Measurements from ENCODE around the gene TPCN1.

TPCN1 gene

GRCh38 chr12:113329022-113329790, 107.9 kb downstream of the TPCN1 start:
- TF ChIP-seq POLR2A (IDR thresholded peaks at IDR 0.05; ENCODE audit: low read length) (no peak), GATA1 (IDR thresholded peaks at IDR 0.05; ENCODE audit: low read depth, low read length) (no peak)
- no peak for DNase-seq

- no peak for TF ChIP-seq GATA1 (IDR thresholded peaks at IDR 0.05; ENCODE audit: low read depth, low read length)
- TF ChIP-seq POLR2A (IDR thresholded peaks at IDR 0.05; ENCODE audit: low read length), result no peak
- no peak for DNase-seq
These were observed 108.6 kb downstream of the TPCN1 start for GRCh38 chr12:113329791-113330417.

- DNase-seq, result no peak
- TF ChIP-seq POLR2A (IDR thresholded peaks at IDR 0.05; ENCODE audit: low read length) (no peak), GATA1 (IDR thresholded peaks at IDR 0.05; ENCODE audit: low read depth, low read length) (no peak)
These were observed 109.2 kb downstream of the TPCN1 start for GRCh38 chr12:113330505-113330904.

- TF ChIP-seq GATA1 (IDR thresholded peaks at IDR 0.05; ENCODE audit: low read depth, low read length), result no peak
- DNase-seq, result peak; percentile 14
These were observed 111.6 kb downstream of the TPCN1 start for GRCh38 chr12:113332688-113333417.

GRCh38 chr12:113333418-113333750, 112.1 kb downstream of the TPCN1 start:
- TF ChIP-seq POLR2A (IDR thresholded peaks at IDR 0.05; ENCODE audit: low read length), result no peak
- DNase-seq, result no peak

GRCh38 chr12:113333877-113334785, 112.9 kb downstream of the TPCN1 start:
- DNase-seq, result peak; percentile 33 to 45
- TF ChIP-seq GATA1 (IDR thresholded peaks at IDR 0.05; ENCODE audit: low read depth, low read length) (no peak), POLR2A (IDR thresholded peaks at IDR 0.05; ENCODE audit: low read length) (no peak)

- TF ChIP-seq GATA1 (IDR thresholded peaks at IDR 0.05; ENCODE audit: low read depth, low read length) (no peak), POLR2A (IDR thresholded peaks at IDR 0.05; ENCODE audit: low read length) (peak; percentile 51)
- peak; percentile 88 to 92 for DNase-seq
These were observed 113.7 kb downstream of the TPCN1 start, which contains the start of gene SLC8B1 for GRCh38 chr12:113334786-113335539. TSS of gene SLC8B1 (minus strand) at chr12:113335109. CDS start at chr12:113332878, 2,231 bp downstream.

- no peak for DNase-seq
These were observed 118.3 kb downstream of the TPCN1 start for GRCh38 chr12:113339540-113339939.

GRCh38 chr12:113340061-113340460, 118.8 kb downstream of the TPCN1 start:
- TF ChIP-seq GATA1 (IDR thresholded peaks at IDR 0.05; ENCODE audit: low read depth, low read length), result no peak
- no peak for TF ChIP-seq POLR2A (IDR thresholded peaks at IDR 0.05; ENCODE audit: low read length)
- no peak for DNase-seq

More at GRCh38 chr12:113339540-113339939, 118.3 kb downstream of the TPCN1 start:
- TF ChIP-seq POLR2A (IDR thresholded peaks at IDR 0.05; ENCODE audit: low read length) (no peak), GATA1 (IDR thresholded peaks at IDR 0.05; ENCODE audit: low read depth, low read length) (no peak)

GRCh38 chr12:113341535-113341934, 120.3 kb downstream of the TPCN1 start:
- TF ChIP-seq GATA1 (IDR thresholded peaks at IDR 0.05; ENCODE audit: low read depth, low read length) (no peak), POLR2A (IDR thresholded peaks at IDR 0.05; ENCODE audit: low read length) (no peak)
- no peak for DNase-seq

GRCh38 chr12:113345318-113345717, 124.1 kb downstream of the TPCN1 start:
- DNase-seq, result no peak
- TF ChIP-seq POLR2A (IDR thresholded peaks at IDR 0.05; ENCODE audit: low read length), result no peak
- no peak for TF ChIP-seq GATA1 (IDR thresholded peaks at IDR 0.05; ENCODE audit: low read depth, low read length)

- DNase-seq, result no peak
- no peak for TF ChIP-seq GATA1 (IDR thresholded peaks at IDR 0.05; ENCODE audit: low read depth, low read length)
- TF ChIP-seq POLR2A (IDR thresholded peaks at IDR 0.05; ENCODE audit: low read length), result no peak
These were observed 125.1 kb downstream of the TPCN1 start for GRCh38 chr12:113346353-113346752.

- TF ChIP-seq GATA1 (IDR thresholded peaks at IDR 0.05; ENCODE audit: low read depth, low read length) (no peak), POLR2A (IDR thresholded peaks at IDR 0.05; ENCODE audit: low read length) (no peak)
- DNase-seq, result no peak
These were observed 125.8 kb downstream of the TPCN1 start for GRCh38 chr12:113347107-113347506.
